Cardiac fibroblast (primary cell): ENCODE measurements around the gene GOSR2.

ENCODE experiments used
- DNase-seq, 2 donors: peaks; one replicate each; pipeline versions ENCODE4 v3.0.0 to v3.0.0-alpha.2; 2010; ENCODE audit warnings: low read depth in 2 of 2
- H3K4me3 ChIP-seq, 2 donors: replicated peaks in 1 of 2; 1 replicate in 1 of 2; 2 replicates in 1 of 2; pipeline ENCODE4 v1.5.1; 2011; ENCODE audit warnings: low read depth in 2 of 2, low read length in 2 of 2, mild to moderate bottlenecking in 2 of 2, moderate library complexity in 1 of 2
- CTCF ChIP-seq: IDR thresholded peaks from one replicate; pipeline ENCODE4 v1.5.1; 2011; ENCODE audit warnings: low read depth, mild to moderate bottlenecking, low read length, inconsistent platforms

Gene GOSR2

GRCh38 chr17:46877466-46877865, 45.5 kb upstream of the GOSR2 start:
- H3K4me3 ChIP-seq: no peak overlapping the region
- no peak for DNase-seq
- TF ChIP-seq CTCF: no peak

GRCh38 chr17:46878055-46878454, 44.9 kb upstream of the GOSR2 start:
- no peak for DNase-seq
- no peak overlapping the region for H3K4me3 ChIP-seq
- TF ChIP-seq CTCF: no peak

GRCh38 chr17:46879101-46879500, 43.9 kb upstream of the GOSR2 start:
- TF ChIP-seq CTCF: no peak
- no peak for DNase-seq

GRCh38 chr17:46881015-46881414, 41.9 kb upstream of the GOSR2 start:
- DNase-seq: no peak
- TF ChIP-seq CTCF: no peak
- H3K4me3 ChIP-seq: no peak overlapping the region

More at GRCh38 chr17:46879101-46879500, 43.9 kb upstream of the GOSR2 start:
- H3K4me3 ChIP-seq: no peak overlapping the region

GRCh38 chr17:46882666-46883065, 40.3 kb upstream of the GOSR2 start:
- DNase-seq: no peak
- no peak overlapping the region for H3K4me3 ChIP-seq
- no peak for TF ChIP-seq CTCF

GRCh38 chr17:46883871-46884520, 39.0 kb upstream of the GOSR2 start:
- TF ChIP-seq CTCF: no peak
- H3K4me3 ChIP-seq: no peak overlapping the region
- DNase-seq: no peak

- DNase-seq: no peak
- TF ChIP-seq CTCF: no peak
- no peak overlapping the region for H3K4me3 ChIP-seq
Measured at GRCh38 chr17:46884552-46884951, 38.4 kb upstream of the GOSR2 start.
